ACC112 (cell line): ENCODE results near the gene CGNL1.

Experiments used
- H2AFZ ChIP-seq: fragments of 200-600 bp; sonication (generic); one replicate; pipeline ENCODE4 v1.6.0; 2017; ENCODE audit warnings: antibody characterized with exemption, low read length; ENCODE audit not compliant: unreplicated experiment
- H3K27ac ChIP-seq: fragments of 200-600 bp; sonication (generic); 2 replicates; pipeline ENCODE4 v1.5.1; 2014; ENCODE audit warnings: low read depth, mild to moderate bottlenecking, antibody characterized with exemption, low read length, moderate library complexity
- H3K27me3 ChIP-seq: fragments of 200-600 bp; sonication (generic); 2 replicates; pipeline ENCODE4 v1.6.1; 2014; ENCODE audit warnings: mild to moderate bottlenecking, antibody characterized with exemption, low read length, moderate library complexity, mixed read lengths; ENCODE audit not compliant: insufficient read depth
- H3K36me3 ChIP-seq: fragments of 200-600 bp; sonication (generic); 2 replicates; pipeline ENCODE4 v1.6.1; 2016; ENCODE audit warnings: mild to moderate bottlenecking, antibody characterized with exemption, low read length, moderate library complexity, mixed read lengths; ENCODE audit not compliant: insufficient read depth
- H3K4me1 ChIP-seq: fragments of 200-600 bp; sonication (generic); one replicate; pipeline ENCODE4 v1.6.1; 2016; ENCODE audit warnings: low read length, mixed read lengths; ENCODE audit not compliant: insufficient read depth, unreplicated experiment, control insufficient read depth
- H3K4me3 ChIP-seq: fragments of 200-600 bp; sonication (generic); 2 replicates; pipeline ENCODE4 v1.5.1; 2014; ENCODE audit warnings: mild to moderate bottlenecking, low read depth, low read length
- H3K79me2 ChIP-seq: fragments of 200-600 bp; sonication (generic); one replicate; pipeline ENCODE4 v1.6.0; 2016; ENCODE audit warnings: low read length; ENCODE audit not compliant: control insufficient read depth, unreplicated experiment, insufficient read depth

CGNL1 gene

DNA sequence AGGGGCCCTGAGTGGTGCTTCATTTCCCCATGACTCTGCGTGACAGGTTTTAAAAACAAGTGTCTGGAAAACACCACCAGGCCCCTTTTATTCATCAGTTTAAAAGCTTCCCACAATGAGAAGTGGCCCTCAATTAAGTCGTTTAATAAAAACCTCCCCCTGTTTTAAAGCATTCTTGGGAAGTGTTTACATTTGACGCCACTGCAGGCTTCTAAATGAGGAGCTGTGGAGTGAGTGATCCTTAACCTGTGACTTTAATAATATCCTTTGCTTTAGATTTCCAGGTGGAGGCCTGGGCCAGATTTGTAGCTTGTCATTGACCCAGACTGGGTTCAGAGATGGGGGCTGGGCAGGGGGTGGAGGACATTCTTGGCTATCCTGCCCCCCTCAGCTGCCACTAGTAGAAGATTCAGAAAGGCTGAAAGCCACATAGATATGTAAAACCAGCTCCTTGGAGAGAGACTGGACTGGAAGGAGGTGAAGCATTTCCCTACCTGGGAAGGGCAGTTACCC, 11.3 kb downstream of the CGNL1 start:
- H3K79me2 ChIP-seq: no peaks in the 10 kb centered on the region
- no peaks in the 10 kb centered on the region for H3K36me3 ChIP-seq
- no peaks in the 10 kb centered on the region for H3K4me1 ChIP-seq
- H2AFZ ChIP-seq: no peak overlapping the region
- H3K4me3 ChIP-seq: no peak overlapping the region
- H3K27ac ChIP-seq: no peak overlapping the region
- H3K27me3 ChIP-seq: 0 out of 2 replicates have a peak, but pooled peaks cover 3% of the 10 kb centered on the region

DNA sequence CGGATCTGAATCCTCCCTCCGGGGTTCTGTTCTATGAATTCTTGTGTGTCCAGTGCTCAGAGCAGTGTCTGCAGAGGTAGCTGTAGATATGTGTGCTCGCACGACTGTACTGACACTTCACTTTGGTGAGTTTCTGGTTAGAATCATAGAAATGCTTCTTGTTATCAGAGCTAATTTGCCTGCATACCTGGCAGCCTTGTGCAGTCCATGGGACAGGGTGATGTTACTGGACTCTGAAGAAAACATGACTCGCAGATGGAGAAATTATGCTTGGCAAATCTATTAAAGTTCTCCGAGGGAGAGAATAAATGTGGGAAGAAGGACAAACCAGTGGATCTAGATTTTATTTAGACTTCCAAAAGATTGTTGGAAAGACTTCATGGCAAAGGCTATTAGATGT, 12.2 kb downstream of the CGNL1 start:
- no peaks in the 10 kb centered on the region for H3K4me1 ChIP-seq
- H3K27me3 ChIP-seq: 0 out of 2 replicates have a peak, but pooled peaks cover 3% of the 10 kb centered on the region
- no peak overlapping the region for H3K4me3 ChIP-seq
- no peak overlapping the region for H2AFZ ChIP-seq
- no peak overlapping the region for H3K27ac ChIP-seq
- H3K36me3 ChIP-seq: no peaks in the 10 kb centered on the region
- H3K79me2 ChIP-seq: no peaks in the 10 kb centered on the region

GRCh38 chr15:57389991-57390390, 13.7 kb downstream of the CGNL1 start:
- Histone ChIP-seq H2AFZ (no peak overlapping the region), H3K79me2 (no peaks in the 10 kb centered on the region), H3K4me1 (no peaks in the 10 kb centered on the region), H3K4me3 (no peak overlapping the region), H3K27me3 (0 out of 2 replicates have a peak, but pooled peaks cover 3% of the 10 kb centered on the region), H3K27ac (no peak overlapping the region), H3K36me3 (no peaks in the 10 kb centered on the region)

- Histone ChIP-seq H2AFZ (no peak overlapping the region), H3K4me3 (no peak overlapping the region), H3K36me3 (no peaks in the 10 kb centered on the region), H3K27me3 (0 out of 2 replicates have a peak, but pooled peaks cover 3% of the 10 kb centered on the region), H3K4me1 (no peaks in the 10 kb centered on the region), H3K27ac (no peak overlapping the region), H3K79me2 (no peaks in the 10 kb centered on the region)
Measured at GRCh38 chr15:57390583-57390982, 14.3 kb downstream of the CGNL1 start.

DNA sequence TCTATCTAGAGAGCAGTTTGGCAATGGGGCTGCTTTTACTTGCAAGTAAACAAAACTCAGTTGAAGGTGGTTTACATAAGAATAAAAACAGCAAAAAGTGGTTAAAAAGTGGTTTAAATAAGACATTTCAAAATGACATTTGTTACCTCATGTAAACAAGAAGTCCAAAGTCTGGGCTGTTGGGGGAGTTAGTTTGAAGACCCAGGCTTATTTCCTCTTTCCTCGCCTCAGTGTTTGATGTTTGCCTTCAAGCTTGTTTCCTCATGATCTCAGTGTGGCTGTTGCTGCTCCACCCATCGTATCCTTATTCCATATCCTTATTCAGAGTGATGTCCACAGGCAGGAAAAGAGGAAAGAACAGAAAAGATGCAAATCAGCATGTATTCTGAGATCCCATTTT, 15.2 kb downstream of the CGNL1 start:
- H3K27me3 ChIP-seq: 0 out of 2 replicates have a peak, but pooled peaks cover 3% of the 10 kb centered on the region

GRCh38 chr15:57393061-57393460, 16.8 kb downstream of the CGNL1 start:
- Histone ChIP-seq H3K36me3 (no peaks in the 10 kb centered on the region), H3K79me2 (no peaks in the 10 kb centered on the region), H3K27me3 (0 out of 2 replicates have a peak, but pooled peaks cover 3% of the 10 kb centered on the region), H3K4me3 (no peak overlapping the region), H3K27ac (no peak overlapping the region), H2AFZ (no peak overlapping the region), H3K4me1 (no peaks in the 10 kb centered on the region)

More for the DNA sequence above, 15.2 kb downstream of the CGNL1 start:
- Histone ChIP-seq H3K27ac (no peak overlapping the region), H3K4me3 (no peak overlapping the region), H2AFZ (no peak overlapping the region), H3K36me3 (no peaks in the 10 kb centered on the region), H3K79me2 (no peaks in the 10 kb centered on the region), H3K4me1 (no peaks in the 10 kb centered on the region)

GRCh38 chr15:57395292-57395691, 19.0 kb downstream of the CGNL1 start:
- 0 out of 2 replicates have a peak, but pooled peaks cover 3% of the 10 kb centered on the region for H3K27me3 ChIP-seq
- no peak overlapping the region for H3K4me3 ChIP-seq
- no peak overlapping the region for H2AFZ ChIP-seq
- H3K27ac ChIP-seq: no peak overlapping the region
- H3K4me1 ChIP-seq: no peaks in the 10 kb centered on the region
- H3K36me3 ChIP-seq: no peaks in the 10 kb centered on the region
- no peaks in the 10 kb centered on the region for H3K79me2 ChIP-seq

DNA sequence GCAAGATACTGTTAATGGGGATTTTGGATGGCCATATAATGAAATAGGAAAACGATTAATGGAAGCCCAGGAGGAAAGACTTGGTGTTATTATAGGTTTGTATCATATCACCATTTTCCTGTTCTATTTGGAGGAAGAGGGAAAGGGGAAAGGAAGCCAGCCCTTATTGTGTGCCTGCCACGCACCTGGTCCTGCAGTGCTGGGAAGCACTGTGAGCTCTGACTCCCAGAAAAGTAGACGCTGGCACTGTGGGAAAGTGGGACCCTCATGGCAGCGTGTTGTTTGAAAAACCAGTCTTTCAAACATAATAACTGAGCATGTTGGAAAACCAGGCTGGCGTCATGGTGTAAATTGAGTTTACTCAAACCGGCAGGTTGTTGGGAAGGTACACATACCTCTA, 22.0 kb downstream of the CGNL1 start:
- Histone ChIP-seq H3K79me2 (no peaks in the 10 kb centered on the region), H3K27ac (no peak overlapping the region), H3K4me3 (no peak overlapping the region), H3K4me1 (no peaks in the 10 kb centered on the region), H3K27me3 (peaks cover 12% of the 10 kb centered on the region), H2AFZ (no peak overlapping the region), H3K36me3 (no peaks in the 10 kb centered on the region)

DNA sequence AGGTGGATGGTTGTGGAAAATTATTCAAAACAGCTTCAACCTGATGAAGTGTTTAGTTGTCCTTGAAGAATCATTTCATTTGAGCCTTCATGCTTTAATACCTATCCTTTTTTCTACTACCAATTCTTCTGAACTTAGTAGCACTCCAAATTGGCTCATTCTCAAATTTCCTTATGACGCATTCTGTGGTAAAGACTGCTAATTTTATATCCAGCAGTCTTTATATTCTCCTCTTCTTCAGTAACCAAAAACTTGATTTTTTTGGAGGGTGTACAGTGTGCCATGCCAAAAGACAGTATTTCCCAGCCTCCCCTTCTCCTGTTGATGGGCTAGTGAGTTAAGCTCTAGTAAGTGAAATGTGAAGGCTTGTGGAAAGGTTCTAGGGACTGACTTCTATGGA, 25.2 kb downstream of the CGNL1 start:
- Histone ChIP-seq H3K79me2 (no peaks in the 10 kb centered on the region), H3K27me3 (peaks cover 36% of the 10 kb centered on the region), H3K27ac (no peak overlapping the region), H3K4me3 (no peak overlapping the region), H2AFZ (no peak overlapping the region), H3K4me1 (no peaks in the 10 kb centered on the region), H3K36me3 (no peaks in the 10 kb centered on the region)

DNA sequence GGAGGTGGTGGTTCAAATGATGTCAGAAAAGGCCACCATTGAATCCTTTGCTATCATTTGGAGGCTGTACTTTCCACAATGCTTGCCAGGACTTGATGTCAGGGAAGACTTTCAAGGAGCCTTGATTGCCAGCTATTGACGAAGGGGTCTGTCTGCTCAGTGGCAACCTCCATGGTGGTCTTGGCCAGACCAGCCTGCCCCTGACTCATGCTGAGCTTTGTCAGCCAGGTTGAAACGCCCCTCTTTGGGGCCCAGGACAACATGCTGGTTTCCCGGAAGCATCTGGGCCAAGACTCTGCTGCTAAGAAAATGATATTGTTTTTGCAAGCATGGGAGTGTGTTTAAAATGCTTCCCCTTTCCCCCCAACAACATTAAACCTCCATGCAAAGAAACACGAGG, 26.7 kb downstream of the CGNL1 start:
- no peak overlapping the region for H3K4me3 ChIP-seq
- H3K79me2 ChIP-seq: no peaks in the 10 kb centered on the region
- H3K27me3 ChIP-seq: peaks cover 36% of the 10 kb centered on the region
- no peak overlapping the region for H2AFZ ChIP-seq
- H3K4me1 ChIP-seq: no peaks in the 10 kb centered on the region
- H3K36me3 ChIP-seq: no peaks in the 10 kb centered on the region
- H3K27ac ChIP-seq: no peak overlapping the region

DNA sequence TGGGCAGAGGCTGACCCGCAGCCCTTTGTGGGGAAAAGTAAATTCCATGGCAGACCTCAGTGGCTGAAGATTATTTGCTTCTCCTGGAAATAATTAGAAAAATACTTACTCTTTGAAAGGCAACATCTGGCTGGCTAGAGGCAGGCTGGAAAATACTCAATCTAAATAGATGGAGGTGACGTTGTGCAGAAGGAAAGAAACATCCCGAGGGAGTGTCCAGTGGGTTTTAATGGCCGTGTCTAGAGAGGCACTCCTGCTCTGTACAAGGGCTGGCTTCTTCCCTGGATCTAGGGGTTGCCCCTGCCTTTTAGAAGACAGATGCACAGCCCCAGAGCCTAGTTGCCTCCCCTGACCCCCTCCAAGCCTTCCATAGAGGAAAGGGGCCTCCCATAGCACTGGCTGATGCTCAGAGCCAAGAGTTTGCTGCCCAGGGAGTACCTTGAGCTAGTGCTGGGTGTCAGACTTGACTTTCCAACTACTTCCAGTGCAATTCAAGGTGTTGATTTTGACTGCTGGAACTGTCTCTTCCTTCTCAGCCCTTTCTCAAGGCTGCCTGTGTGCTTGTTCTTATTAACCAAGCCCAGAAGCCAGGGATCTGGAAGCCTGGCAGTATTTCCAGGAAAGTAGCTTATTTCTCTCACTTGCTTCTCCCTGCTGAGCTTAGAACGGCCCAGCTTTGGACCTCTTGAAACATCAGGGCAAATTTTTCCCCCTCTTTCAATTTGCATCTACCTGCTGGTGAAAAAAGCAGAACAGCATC, 27.4 kb downstream of the CGNL1 start:
- no peaks in the 10 kb centered on the region for H3K36me3 ChIP-seq
- no peak overlapping the region for H3K27ac ChIP-seq
- H3K27me3 ChIP-seq: peaks cover 36% of the 10 kb centered on the region
- no peaks in the 10 kb centered on the region for H3K4me1 ChIP-seq
- H3K4me3 ChIP-seq: no peak overlapping the region
- H3K79me2 ChIP-seq: no peaks in the 10 kb centered on the region
- no peak overlapping the region for H2AFZ ChIP-seq
